ENCODE data around the gene AP1S3. TPM values are rescaled to one million over a fixed set of nuclear protein-coding genes. Genes with fewer than 3 reads are reported as not detected.
"Not testable (repeated sequence)": the region's sequence is repeated elsewhere in the genome, so short reads cannot be mapped to it uniquely, and the experiment has no call there.

AP1S3 gene
- total RNA-seq, 2 donors from 2014 or later = 5.6 to 6.9 TPM

DNA sequence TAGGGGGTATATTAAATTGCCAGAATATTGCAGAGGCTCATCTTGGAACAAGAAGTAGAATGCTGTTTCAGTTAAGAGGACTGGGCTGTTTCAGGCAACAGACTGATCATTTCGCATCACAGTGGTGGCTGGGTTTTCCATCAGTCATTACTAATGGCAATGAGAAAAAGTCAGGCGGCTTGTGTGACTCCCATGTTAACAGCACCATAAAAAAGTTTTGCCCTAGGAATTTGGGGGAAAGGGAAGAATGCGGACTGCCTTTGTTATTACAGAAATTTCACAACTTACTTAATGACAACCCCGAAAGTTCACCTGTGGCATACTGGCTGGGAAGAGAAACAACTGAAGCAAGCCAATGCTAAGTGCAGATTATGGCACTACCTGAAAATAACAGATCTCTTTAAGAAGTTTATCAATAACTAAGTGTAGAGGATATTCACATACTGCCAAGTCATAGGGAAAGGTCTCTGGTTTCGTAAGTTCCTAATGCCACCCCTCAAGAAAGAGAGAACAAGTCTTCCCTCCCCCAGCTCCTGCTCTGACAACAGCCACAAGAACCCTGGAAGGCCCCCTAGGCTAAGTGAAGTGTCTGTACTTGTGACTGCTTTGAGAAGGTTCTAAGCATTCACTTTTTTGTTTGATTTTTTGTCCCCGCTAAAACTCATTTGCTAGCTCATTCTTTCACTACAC lies 40.5 kb upstream of the AP1S3 start:
- Mint-ChIP-seq H3K27me3 (ENCODE audit: insufficient read depth) (no peaks in the 10 kb centered on the region), H3K9me3 (no peaks in the 10 kb centered on the region), H3K4me3 (no peak overlapping the region), H3K36me3 (ENCODE audit: low read depth) (peaks cover 62% of the 10 kb centered on the region), H3K4me1 (no peaks in the 10 kb centered on the region), H3K27ac (peak overlapping the region; percentile 57)
- H3K27ac ChIP-seq (ENCODE audit: low read depth, low read length) = no peak overlapping the region
- TF ChIP-seq, protein P1, sequence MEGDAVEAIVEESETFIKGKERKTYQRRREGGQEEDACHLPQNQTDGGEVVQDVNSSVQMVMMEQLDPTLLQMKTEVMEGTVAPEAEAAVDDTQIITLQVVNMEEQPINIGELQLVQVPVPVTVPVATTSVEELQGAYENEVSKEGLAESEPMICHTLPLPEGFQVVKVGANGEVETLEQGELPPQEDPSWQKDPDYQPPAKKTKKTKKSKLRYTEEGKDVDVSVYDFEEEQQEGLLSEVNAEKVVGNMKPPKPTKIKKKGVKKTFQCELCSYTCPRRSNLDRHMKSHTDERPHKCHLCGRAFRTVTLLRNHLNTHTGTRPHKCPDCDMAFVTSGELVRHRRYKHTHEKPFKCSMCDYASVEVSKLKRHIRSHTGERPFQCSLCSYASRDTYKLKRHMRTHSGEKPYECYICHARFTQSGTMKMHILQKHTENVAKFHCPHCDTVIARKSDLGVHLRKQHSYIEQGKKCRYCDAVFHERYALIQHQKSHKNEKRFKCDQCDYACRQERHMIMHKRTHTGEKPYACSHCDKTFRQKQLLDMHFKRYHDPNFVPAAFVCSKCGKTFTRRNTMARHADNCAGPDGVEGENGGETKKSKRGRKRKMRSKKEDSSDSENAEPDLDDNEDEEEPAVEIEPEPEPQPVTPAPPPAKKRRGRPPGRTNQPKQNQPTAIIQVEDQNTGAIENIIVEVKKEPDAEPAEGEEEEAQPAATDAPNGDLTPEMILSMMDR (conservative IDR thresholded peaks at IDR 0.05) = no peak
- 94 to 100% methylated on average over 1 to 6 of the region's 6 CpGs for WGBS, 2 experiments (ENCODE audit: insufficient coverage in 1 of 2, insufficient read length in 1 of 2)
- H3K9me3 ChIP-seq (ENCODE audit: control insufficient read depth, low read length) = no peaks in the 10 kb centered on the region
- H3K4me3 ChIP-seq (ENCODE audit: low read length) = no peak overlapping the region
- H3K36me3 ChIP-seq (ENCODE audit: control insufficient read depth, insufficient read depth, low read length) = peaks cover 84% of the 10 kb centered on the region
- no peak for DNase-seq
- no peaks in the 10 kb centered on the region for H3K4me1 ChIP-seq (ENCODE audit: control insufficient read depth, insufficient read depth, low read length)
- H3K9ac ChIP-seq (ENCODE audit: extremely low read depth, low read length, poor library complexity, severe bottlenecking) = no peak overlapping the region
- no peaks in the 10 kb centered on the region for H3K27me3 ChIP-seq (ENCODE audit: control insufficient read depth, insufficient read depth, low read length, poor library complexity, severe bottlenecking)

DNA sequence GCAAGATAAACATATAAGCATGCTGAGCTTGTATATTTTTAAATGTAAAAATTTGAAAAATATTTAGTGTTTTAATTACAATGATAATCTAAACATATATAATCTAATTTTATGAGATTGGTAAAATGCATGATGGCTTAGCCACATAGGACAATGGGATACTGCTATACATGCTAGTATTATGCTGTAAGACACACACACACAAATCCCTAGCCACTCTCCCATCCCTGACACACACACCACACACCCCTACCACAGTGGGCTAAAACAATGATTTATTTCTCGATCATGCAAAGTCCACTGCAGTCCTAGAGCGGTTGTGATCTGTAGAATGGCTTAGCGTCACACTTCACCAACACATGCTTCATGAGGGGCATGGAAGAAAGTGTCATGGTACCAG lies 36.3 kb upstream of the AP1S3 start:
- Histone ChIP-seq H3K27me3 (ENCODE audit: control insufficient read depth, insufficient read depth, low read length, poor library complexity, severe bottlenecking) (no peaks in the 10 kb centered on the region), H3K27ac (ENCODE audit: low read depth, low read length) (no peak overlapping the region), H3K4me3 (ENCODE audit: low read length) (no peak overlapping the region), H3K36me3 (ENCODE audit: control insufficient read depth, insufficient read depth, low read length) (peaks cover 69% of the 10 kb centered on the region), H3K9ac (ENCODE audit: extremely low read depth, low read length, poor library complexity, severe bottlenecking) (no peak overlapping the region), H3K4me1 (ENCODE audit: control insufficient read depth, insufficient read depth, low read length) (no peaks in the 10 kb centered on the region), H3K9me3 (ENCODE audit: control insufficient read depth, low read length) (no peaks in the 10 kb centered on the region)
- no peak overlapping the region for H3K27ac Mint-ChIP-seq
- no peaks in the 10 kb centered on the region for H3K4me1 Mint-ChIP-seq
- no peak for DNase-seq
- 96 to 100% methylated on average over 3 of the region's 3 CpGs for WGBS, 2 experiments (ENCODE audit: insufficient coverage in 1 of 2, insufficient read length in 1 of 2)
- H3K36me3 Mint-ChIP-seq (ENCODE audit: low read depth) = peaks cover 50% of the 10 kb centered on the region
- TF ChIP-seq, protein P1 (conservative IDR thresholded peaks at IDR 0.05) = no peak
- H3K27me3 Mint-ChIP-seq (ENCODE audit: insufficient read depth) = no peaks in the 10 kb centered on the region
- H3K9me3 Mint-ChIP-seq = no peaks in the 10 kb centered on the region
- H3K4me3 Mint-ChIP-seq = no peak overlapping the region

DNA sequence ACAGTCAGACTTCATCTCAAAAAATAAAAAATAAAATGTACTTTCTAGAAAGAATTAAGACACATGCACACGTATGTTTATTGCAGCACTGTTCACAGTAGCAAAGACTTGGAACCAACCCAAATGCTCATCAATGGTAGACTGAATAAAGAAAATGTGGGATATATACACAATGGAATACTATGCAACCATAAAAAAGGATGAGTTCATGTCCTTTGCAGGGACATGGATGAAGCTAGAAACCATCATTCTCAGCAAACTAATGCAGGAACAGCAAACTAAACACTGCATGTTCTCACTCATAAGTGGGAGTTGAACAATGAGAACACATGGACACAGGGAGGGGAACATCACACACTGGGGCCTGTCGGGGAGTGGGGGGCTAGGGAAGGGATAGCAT lies 35.4 kb upstream of the AP1S3 start:
- not testable (repeated sequence) for H3K27ac ChIP-seq (ENCODE audit: low read depth, low read length); DNase-seq; H3K9me3 Mint-ChIP-seq; H3K27ac Mint-ChIP-seq; H3K4me1 ChIP-seq (ENCODE audit: control insufficient read depth, insufficient read depth, low read length); H3K4me3 ChIP-seq (ENCODE audit: low read length); H3K9ac ChIP-seq (ENCODE audit: extremely low read depth, low read length, poor library complexity, severe bottlenecking); H3K27me3 ChIP-seq (ENCODE audit: control insufficient read depth, insufficient read depth, low read length, poor library complexity, severe bottlenecking); H3K4me3 Mint-ChIP-seq; H3K9me3 ChIP-seq (ENCODE audit: control insufficient read depth, low read length); H3K4me1 Mint-ChIP-seq; H3K27me3 Mint-ChIP-seq (ENCODE audit: insufficient read depth)
- peaks cover 60% of the 10 kb centered on the region for H3K36me3 ChIP-seq (ENCODE audit: control insufficient read depth, insufficient read depth, low read length)
- WGBS, 2 experiments (ENCODE audit: insufficient coverage in 1 of 2, insufficient read length in 1 of 2) = 100% methylated on average over 2 of the region's 2 CpGs
- H3K36me3 Mint-ChIP-seq (ENCODE audit: low read depth) = peaks cover 46% of the 10 kb centered on the region

DNA sequence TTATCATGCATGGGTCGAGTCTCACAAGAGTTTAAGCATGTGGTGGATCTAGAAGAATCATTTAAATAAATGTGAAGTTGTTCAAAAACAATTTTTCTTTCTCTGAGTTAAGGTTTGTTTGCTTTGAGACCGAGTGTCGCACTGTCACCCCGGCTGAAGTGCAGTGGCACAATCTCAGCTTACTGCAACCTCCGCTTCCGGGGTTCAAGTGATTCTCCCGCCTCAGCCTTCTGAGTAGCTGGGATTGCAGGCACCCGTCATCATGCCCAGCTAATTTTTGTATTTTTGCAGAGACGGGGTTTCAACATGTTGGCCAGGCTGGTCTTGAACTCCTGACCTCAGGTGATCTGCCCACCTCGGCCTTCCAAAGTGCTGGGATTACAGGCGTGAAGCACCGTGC lies 34.3 kb upstream of the AP1S3 start:
- H3K4me1 Mint-ChIP-seq; H3K9me3 Mint-ChIP-seq; H3K27ac ChIP-seq (ENCODE audit: low read depth, low read length); DNase-seq; H3K27ac Mint-ChIP-seq; H3K9me3 ChIP-seq (ENCODE audit: control insufficient read depth, low read length); H3K4me1 ChIP-seq (ENCODE audit: control insufficient read depth, insufficient read depth, low read length); H3K27me3 ChIP-seq (ENCODE audit: control insufficient read depth, insufficient read depth, low read length, poor library complexity, severe bottlenecking); H3K27me3 Mint-ChIP-seq (ENCODE audit: insufficient read depth); H3K9ac ChIP-seq (ENCODE audit: extremely low read depth, low read length, poor library complexity, severe bottlenecking); H3K4me3 ChIP-seq (ENCODE audit: low read length); H3K4me3 Mint-ChIP-seq: not testable (repeated sequence)
- peaks cover 34% of the 10 kb centered on the region for H3K36me3 Mint-ChIP-seq (ENCODE audit: low read depth)
- 96 to 97% methylated on average over 11 to 12 of the region's 12 CpGs for WGBS, 2 experiments (ENCODE audit: insufficient coverage in 1 of 2, insufficient read length in 1 of 2)
- peaks cover 49% of the 10 kb centered on the region for H3K36me3 ChIP-seq (ENCODE audit: control insufficient read depth, insufficient read depth, low read length)

All from endodermal cell (in vitro differentiated cells).